OCI-LY3 (cell line): Measurements from ENCODE around the gene SEPTIN1.

Experiments
- CTCF ChIP-seq: fragments of 200-600, 300-600 bp; sonication (generic); IDR thresholded peaks from 2 replicates; pipeline ENCODE4 v1.5.1; 2014; ENCODE audit warnings: antibody characterized with exemption, low read length, low read depth
- EZH2phosphoT487 ChIP-seq: fragments of 200-600 bp; shearing (Covaris generic); IDR thresholded peaks from 2 replicates; pipeline ENCODE4 v1.6.1; 2018; ENCODE audit warnings: antibody characterized with exemption, mixed run types, low read depth

GRCh38 chr16:30351586-30352419 is 30.6 kb downstream of the SEPTIN1 start:
- no peak for TF ChIP-seq EZH2phosphoT487
- no peak for TF ChIP-seq CTCF
